Measurements from ENCODE around the gene CD200. TPM values are rescaled to one million over a fixed set of nuclear protein-coding genes. Genes with fewer than 3 reads are reported as not detected.

Gene CD200
- total and polyA plus RNA-seq, 12 donors: 1.3 to 20.7 (median 3.3) TPM; not detected in 1

DNA sequence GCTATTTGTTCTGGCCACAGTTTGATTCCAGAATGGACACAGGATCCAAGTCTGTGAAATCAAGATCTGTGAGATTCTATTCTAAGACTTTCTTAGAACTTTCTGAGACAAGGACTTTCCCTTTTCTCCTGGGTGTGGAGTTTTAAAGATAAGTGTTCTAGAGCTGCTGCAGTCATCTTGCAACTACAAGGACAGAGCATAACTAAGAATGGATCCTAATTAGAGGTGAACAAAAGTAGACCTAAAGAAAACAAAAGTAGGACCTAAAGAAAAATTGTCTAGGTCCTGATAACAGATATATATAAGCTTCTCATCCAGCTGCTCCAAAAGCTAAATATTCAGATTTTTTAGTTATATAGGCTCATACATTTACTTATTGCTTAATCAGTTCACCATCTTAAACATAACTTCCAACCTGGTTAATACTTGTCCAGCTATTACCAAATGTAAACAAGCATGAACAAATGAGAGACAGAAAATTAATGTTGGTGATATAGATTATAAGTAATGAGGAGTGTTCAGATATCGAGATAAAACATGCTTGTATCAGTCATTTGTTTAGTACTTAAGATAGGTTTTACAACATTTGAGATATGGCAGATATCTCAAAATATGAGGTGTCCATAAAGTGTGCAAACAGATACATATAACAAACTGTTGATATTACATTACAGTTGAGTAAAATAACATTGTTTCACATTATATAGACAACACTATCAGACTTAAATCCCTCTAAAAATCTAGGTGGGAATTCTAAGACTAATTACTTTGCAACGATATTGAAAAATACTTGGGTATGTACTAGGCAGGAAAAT is 75.1 kb downstream of the CD200 start:
- intact Hi-C loops (cut with DNase I): no loop called here
- Histone ChIP-seq H3K27me3 (no peaks in the 10 kb centered on the region), H3K4me1 (replicated peaks in 1 of 2) (no peaks in the 10 kb centered on the region), H3K27ac (no peak overlapping the region), H3K9me3 (replicated peaks in 1 of 3) (no peaks in the 10 kb centered on the region), H3K36me3 (replicated peaks in 1 of 2) (no peaks in the 10 kb centered on the region), H3K4me3 (no peak overlapping the region)
- TF ChIP-seq, protein P1, sequence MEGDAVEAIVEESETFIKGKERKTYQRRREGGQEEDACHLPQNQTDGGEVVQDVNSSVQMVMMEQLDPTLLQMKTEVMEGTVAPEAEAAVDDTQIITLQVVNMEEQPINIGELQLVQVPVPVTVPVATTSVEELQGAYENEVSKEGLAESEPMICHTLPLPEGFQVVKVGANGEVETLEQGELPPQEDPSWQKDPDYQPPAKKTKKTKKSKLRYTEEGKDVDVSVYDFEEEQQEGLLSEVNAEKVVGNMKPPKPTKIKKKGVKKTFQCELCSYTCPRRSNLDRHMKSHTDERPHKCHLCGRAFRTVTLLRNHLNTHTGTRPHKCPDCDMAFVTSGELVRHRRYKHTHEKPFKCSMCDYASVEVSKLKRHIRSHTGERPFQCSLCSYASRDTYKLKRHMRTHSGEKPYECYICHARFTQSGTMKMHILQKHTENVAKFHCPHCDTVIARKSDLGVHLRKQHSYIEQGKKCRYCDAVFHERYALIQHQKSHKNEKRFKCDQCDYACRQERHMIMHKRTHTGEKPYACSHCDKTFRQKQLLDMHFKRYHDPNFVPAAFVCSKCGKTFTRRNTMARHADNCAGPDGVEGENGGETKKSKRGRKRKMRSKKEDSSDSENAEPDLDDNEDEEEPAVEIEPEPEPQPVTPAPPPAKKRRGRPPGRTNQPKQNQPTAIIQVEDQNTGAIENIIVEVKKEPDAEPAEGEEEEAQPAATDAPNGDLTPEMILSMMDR (IDR thresholded peaks at IDR 0.05): no peak
- no peak for TF ChIP-seq POLR2A (IDR thresholded peaks at IDR 0.05)
- DNase-seq: no peak
- WGBS, 4 donors: 82 to 91% (median 87%) methylated on average over 2 of the region's 2 CpGs

DNA sequence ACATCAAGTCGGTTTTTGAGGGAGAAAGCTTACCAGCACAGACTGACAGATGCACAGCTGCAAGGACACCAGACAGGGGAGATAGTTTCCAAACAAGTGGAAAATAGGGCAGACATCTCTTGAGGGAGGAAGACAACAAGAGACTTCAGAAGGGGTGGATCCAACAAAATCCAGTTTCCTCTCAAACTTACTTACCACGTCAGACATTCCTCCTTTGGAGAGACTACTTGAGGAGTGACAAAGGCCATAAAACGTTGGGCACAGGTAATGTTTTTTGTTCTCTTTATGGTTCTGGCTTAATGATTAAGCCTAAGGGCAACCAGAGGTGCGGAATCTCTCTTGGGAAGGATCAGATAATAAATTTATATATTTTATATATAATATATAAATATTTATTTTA is 76.1 kb downstream of the CD200 start:
- intact Hi-C loops (cut with DNase I): no loop called here
- H3K4me1 ChIP-seq (replicated peaks in 1 of 2): no peaks in the 10 kb centered on the region
- no peaks in the 10 kb centered on the region for H3K9me3 ChIP-seq (replicated peaks in 1 of 3)
- no peak for DNase-seq
- no peak overlapping the region for H3K27ac ChIP-seq
- no peak for TF ChIP-seq POLR2A (IDR thresholded peaks at IDR 0.05)
- TF ChIP-seq, protein P1 (IDR thresholded peaks at IDR 0.05): no peak
- H3K4me3 ChIP-seq: no peak overlapping the region
- no peaks in the 10 kb centered on the region for H3K27me3 ChIP-seq
- WGBS, 4 donors: 63 to 73% (median 73%) methylated on average over 4 of the region's 4 CpGs
- H3K36me3 ChIP-seq (replicated peaks in 1 of 2): no peaks in the 10 kb centered on the region

DNA sequence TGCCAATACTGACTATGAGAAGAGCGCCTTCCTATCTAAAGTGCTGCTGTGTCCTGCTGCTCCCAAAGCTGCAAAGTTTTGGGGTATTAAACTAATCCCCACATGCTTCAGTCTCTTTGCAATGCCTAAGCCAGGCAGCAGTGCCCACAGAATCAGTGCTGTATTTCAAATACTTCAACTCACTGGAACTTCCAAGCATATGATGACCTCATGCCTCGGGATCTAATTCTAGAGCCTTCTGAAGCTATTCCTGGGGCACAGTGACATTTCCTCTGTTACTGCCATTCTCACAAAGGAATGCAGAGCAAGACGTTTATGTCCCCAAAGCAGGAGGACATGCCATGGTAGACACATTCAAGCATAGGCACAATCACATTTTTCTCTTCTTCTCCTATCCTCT is 78.5 kb downstream of the CD200 start:
- intact Hi-C loops (cut with DNase I): no loop called here
- WGBS, 4 donors: 66 to 83% (median 77%) methylated on average over 3 of the region's 3 CpGs
- H3K4me3 ChIP-seq: no peak overlapping the region

More for the DNA sequence above, 78.5 kb downstream of the CD200 start:
- DNase-seq: no peak
- no peak overlapping the region for H3K27ac ChIP-seq
- H3K27me3 ChIP-seq: no peaks in the 10 kb centered on the region
- H3K4me1 ChIP-seq (replicated peaks in 1 of 2): no peaks in the 10 kb centered on the region
- no peak for TF ChIP-seq POLR2A (IDR thresholded peaks at IDR 0.05)
- TF ChIP-seq, protein P1 (IDR thresholded peaks at IDR 0.05): no peak
- H3K36me3 ChIP-seq (replicated peaks in 1 of 2): no peaks in the 10 kb centered on the region
- no peaks in the 10 kb centered on the region for H3K9me3 ChIP-seq (replicated peaks in 1 of 3)

Other genes with a start within 250 kb of the CD200 start
- gene C3orf52, start 246.8 kb upstream of the CD200 start, total RNA-seq: 1 to 10 TPM in 7 of 9 donors, under 1 TPM in 2; 0.06 to 9.0 (median 2.6) TPM
- 1 to 10 TPM; 1.1 to 2.2 (median 2.2) TPM for gene C3orf52, start 246.8 kb upstream of the CD200 start, polyA plus RNA-seq
- gene GCSAM, start 199.9 kb upstream of the CD200 start, total RNA-seq: 1 to 10 TPM in 1 of 9 donors, under 1 TPM in 4, not detected in 4; 0.17 to 1.8 (median 0.26) TPM
- gene GCSAM, start 199.9 kb upstream of the CD200 start, polyA plus RNA-seq: under 1 TPM in 2 of 3 donors, not detected in 1; 0.07 to 0.26 TPM
- under 1 TPM in 1 of 9 donors, not detected in 8; 0.72 TPM for gene SLC9C1, start 38.9 kb upstream of the CD200 start, total RNA-seq
- gene SLC9C1, start 38.9 kb upstream of the CD200 start, polyA plus RNA-seq: not detected
- under 1 TPM in 5 of 9 donors, not detected in 4; 0.13 to 0.47 (median 0.17) TPM for gene BTLA, start 166.3 kb downstream of the CD200 start, total RNA-seq
- under 1 TPM; 0.16 to 0.35 (median 0.27) TPM for gene BTLA, start 166.3 kb downstream of the CD200 start, polyA plus RNA-seq
- 10 to 100 TPM; 56.1 to 73.6 (median 69.1) TPM for gene ATG3, start 228.8 kb downstream of the CD200 start, total RNA-seq
- gene ATG3, start 228.8 kb downstream of the CD200 start, polyA plus RNA-seq: 100 to 1,000 TPM in 1 of 3 donors, 10 to 100 TPM in 2; 25.3 to 128 (median 26.6) TPM
- gene SLC35A5, start 228.9 kb downstream of the CD200 start, total RNA-seq: 10 to 100 TPM; 28.1 to 51.6 (median 39.8) TPM
- 10 to 100 TPM in 1 of 3 donors, 1 to 10 TPM in 2; 6.1 to 48.4 (median 8.0) TPM for gene SLC35A5, start 228.9 kb downstream of the CD200 start, polyA plus RNA-seq

All from adrenal gland (tissue), 12 donors.